Gastroesophageal sphincter (tissue), 4 donors: ENCODE measurements around the gene IL1RL1. TPM values are rescaled to one million over a fixed set of nuclear protein-coding genes. Genes with fewer than 3 reads are reported as not detected.

ENCODE experiments used
- ATAC-seq: fragments of 150-250 bp; one replicate; pipeline ENCODE4 v1.9.1; 2016; ENCODE audit warnings: mild to moderate bottlenecking, moderate library complexity
- H3K27ac ChIP-seq, 4 donors: fragments of 200-600 bp; sonication (generic) in 3 of 4; 1 replicate in 3 of 4; 2 replicates in 1 of 4; pipeline ENCODE4 v1.5.1; 2016 to 2019
- H3K27me3 ChIP-seq: fragments of 200-600 bp; sonication (generic); one replicate; pipeline ENCODE4 v1.5.1; 2019
- H3K36me3 ChIP-seq, 2 donors: fragments of 200-600 bp; sonication (generic); one replicate each; pipeline ENCODE4 v1.5.1; 2019; ENCODE audit warnings: control low read depth in 1 of 2
- H3K4me1 ChIP-seq, 3 donors: fragments of 200-600 bp; sonication (generic); 1 replicate in 2 of 3; 2 replicates in 1 of 3; pipeline ENCODE4 v1.5.1; 2016 to 2019; ENCODE audit warnings: control low read depth in 2 of 3
- H3K4me3 ChIP-seq, 2 donors: fragments of 200-600 bp; sonication (generic); one replicate each; pipeline ENCODE4 v1.5.1; 2019; ENCODE audit warnings: mild to moderate bottlenecking in 1 of 2, moderate library complexity in 1 of 2
- H3K9me3 ChIP-seq, 3 donors: fragments of 200-600 bp; sonication (generic); one replicate each; pipeline ENCODE4 v1.5.1; 2017 to 2019; ENCODE audit warnings: control low read depth in 2 of 3
- CTCF ChIP-seq, 4 experiments: fragments of 200-600 bp in 2 of 4; fragments of 450-650 bp in 2 of 4; sonication (generic) in 1 of 4; IDR thresholded peaks; one replicate each; pipeline ENCODE4 v1.5.1; 2017 to 2019; ENCODE audit warnings: antibody characterized with exemption in 4 of 4, mild to moderate bottlenecking in 2 of 4, moderate library complexity in 2 of 4
- EP300 ChIP-seq: sonication (generic); formaldehyde crosslinking; IDR thresholded peaks from one replicate; pipeline ENCODE4 v1.6.1; 2017; ENCODE audit warnings: antibody characterized with exemption, mild to moderate bottlenecking
- POLR2A ChIP-seq, 2 donors: fragments of 450-650 bp; IDR thresholded peaks; one replicate each; pipeline ENCODE4 v1.6.1; 2017; ENCODE audit warnings: antibody characterized with exemption in 2 of 2, mild to moderate bottlenecking in 2 of 2, moderate library complexity in 1 of 2
- POLR2AphosphoS5 ChIP-seq: sonication (generic); formaldehyde crosslinking; IDR thresholded peaks from one replicate; pipeline ENCODE4 v1.6.1; 2017; ENCODE audit warnings: antibody characterized with exemption
- WGBS, 2 donors: methylation state at CpG; one replicate each; pipeline ENCODE4 v1.1.5; 2018; ENCODE audit warnings: low coverage in 1 of 2; 5-methylcytosine and 5-hydroxymethylcytosine counted together
- total RNA-seq, 4 donors: library from RNA; depleted of rRNA; stranded (reverse); fragments of >200 nt; gene quantifications; one replicate each; pipeline ENCODE4 v1.1.0, GENCODE V29; 2016

IL1RL1 gene
- total RNA-seq, 4 donors from 2014 or later = 7.1 to 22.6 (median 8.1) TPM

GRCh38 chr2:102346381-102347130 lies 35.2 kb downstream of the IL1RL1 start:
- H3K36me3 ChIP-seq = no peaks in the 10 kb centered on the region
- H3K4me1 ChIP-seq = no peaks in the 10 kb centered on the region
- H3K27ac ChIP-seq = no peak overlapping the region
- WGBS, 2 donors = 78 to 80% methylated on average over 7 of the region's 7 CpGs
- H3K9me3 ChIP-seq = no peaks in the 10 kb centered on the region
- H3K27me3 ChIP-seq = peaks cover 10% of the 10 kb centered on the region
- TF ChIP-seq EP300 = no peak
- TF ChIP-seq CTCF (IDR thresholded peaks at IDR 0.05) = no peak
- TF ChIP-seq POLR2A (IDR thresholded peaks at IDR 0.05) = no peak
- no peak for TF ChIP-seq POLR2AphosphoS5
- ATAC-seq = no peak
- no peak overlapping the region for H3K4me3 ChIP-seq

GRCh38 chr2:102350137-102350793 lies 38.9 kb downstream of the IL1RL1 start:
- H3K4me1 ChIP-seq = peaks cover 0 to 2% (median 1%) of the 10 kb centered on the region in 3 donors
- no peaks in the 10 kb centered on the region for H3K36me3 ChIP-seq
- TF ChIP-seq POLR2A (IDR thresholded peaks at IDR 0.05) = no peak
- TF ChIP-seq EP300 = no peak
- TF ChIP-seq POLR2AphosphoS5 = no peak
- TF ChIP-seq CTCF (IDR thresholded peaks at IDR 0.05) = no peak
- peaks cover 14% of the 10 kb centered on the region for H3K27me3 ChIP-seq
- ATAC-seq = no peak
- no CpG with 5 or more reads among the region's 1 CpG for WGBS, 2 donors
- no peak overlapping the region for H3K4me3 ChIP-seq
- no peak overlapping the region for H3K27ac ChIP-seq
- no peaks in the 10 kb centered on the region for H3K9me3 ChIP-seq

- peaks cover 0 to 15% (median 3%) of the 10 kb centered on the region in 3 donors for H3K4me1 ChIP-seq
- H3K27me3 ChIP-seq = peaks cover 3% of the 10 kb centered on the region
- no peaks in the 10 kb centered on the region for H3K9me3 ChIP-seq
- H3K4me3 ChIP-seq = peak within 1 kb of the TSS; percentile 48 to 67
- ATAC-seq = peak; percentile 96
- peak within 1 kb of the TSS in 2 of 4 donors; percentile 44 to 75 for H3K27ac ChIP-seq
- WGBS, 2 donors = 0 to 2% methylated on average over 18 to 25 of the region's 69 CpGs
- TF ChIP-seq CTCF (IDR thresholded peaks at IDR 0.05) = peak; percentile 48 to 87 (median 64)
- no peak for TF ChIP-seq EP300
- no peaks in the 10 kb centered on the region for H3K36me3 ChIP-seq
Measured at GRCh38 chr2:102355526-102356380, 44.4 kb downstream of the IL1RL1 start, which contains the start of gene IL18R1. IL18R1 (plus strand) TSS chr2:102355796; CDS start chr2:102362661, 6,865 bp downstream.

DNA sequence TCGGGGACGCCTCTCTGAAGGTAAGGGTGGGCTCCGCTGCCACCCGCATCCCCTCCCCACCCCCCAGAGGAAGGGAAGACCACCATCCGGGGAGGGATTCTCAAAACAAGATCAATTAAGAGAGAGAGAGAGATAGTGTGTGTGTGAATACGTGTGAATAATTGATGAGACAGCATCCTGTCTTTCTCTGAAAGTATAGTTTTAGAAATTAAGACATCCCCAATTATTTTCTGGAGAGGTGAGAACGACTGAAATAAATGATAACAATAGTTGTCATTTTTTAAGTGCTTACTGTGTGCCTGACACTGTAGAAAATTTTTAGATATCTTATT lies 45.0 kb downstream of the IL1RL1 start:
- 36 to 50% methylated on average over 2 to 3 of the region's 7 CpGs for WGBS, 2 donors
- no peak for ATAC-seq
- Histone ChIP-seq H3K27me3 (peaks cover 3% of the 10 kb centered on the region), H3K9me3 (no peaks in the 10 kb centered on the region), H3K4me1 (peaks cover 0 to 15% (median 3%) of the 10 kb centered on the region in 3 donors), H3K36me3 (no peaks in the 10 kb centered on the region), H3K27ac (peak overlapping the region in 1 of 4 donors; percentile 75), H3K4me3 (peak overlapping the region; percentile 48 to 67)
- TF ChIP-seq POLR2AphosphoS5 (no peak), CTCF (IDR thresholded peaks at IDR 0.05) (no peak), POLR2A (IDR thresholded peaks at IDR 0.05) (no peak), EP300 (no peak)
